BJ (cell line): Measurements from ENCODE around the gene ANKRD2. TPM values are rescaled to one million over a fixed set of nuclear protein-coding genes. Genes with fewer than 3 reads are reported as not detected.

Experiments used
- CTCF ChIA-PET: fragments of 350-600 bp; formaldehyde crosslinking; extraction: SDS; loops from one replicate; lab custom pipeline; 2021; ENCODE audit warnings: antibody characterized with exemption, inconsistent platforms; lab: Yijun Ruan, JAX
- POLR2A ChIA-PET: fragments of 300-600 bp; sonication (Branson Sonifier 250); formaldehyde crosslinking; extraction: SDS; loops from one replicate; lab custom pipeline; 2021; ENCODE audit warnings: antibody characterized with exemption; lab: Charles Lee
- DNase-seq: peaks from one replicate; pipeline ENCODE4 v3.0.0-alpha.2; 2011; ENCODE audit warnings: low read depth
- H3K27me3 ChIP-seq: 2 replicates; pipeline ENCODE4 v1.6.0; 2011; ENCODE audit warnings: low read length; ENCODE audit not compliant: control insufficient read depth, insufficient read depth
- H3K36me3 ChIP-seq: 2 replicates; pipeline ENCODE4 v1.5.1; 2011; ENCODE audit warnings: low read length; ENCODE audit not compliant: control insufficient read depth, insufficient read depth
- H3K4me3 ChIP-seq: 2 replicates; pipeline ENCODE4 v1.5.1; 2011; ENCODE audit warnings: low read depth, mild to moderate bottlenecking, control low read depth, low read length
- polyA plus RNA-seq: library from polyadenylated mRNA; depleted of rRNA; stranded (reverse); fragments of >200 nt; gene quantifications from 2 replicates; pipeline ENCODE4 v1.2.3, GENCODE V29; 2011
- TF ChIP-seq, protein P1 (sequence below): IDR thresholded peaks from 2 replicates; pipeline ENCODE4 v1.5.1; 2011; ENCODE audit warnings: low read depth, mild to moderate bottlenecking, control low read depth, inconsistent platforms, low read length, moderate library complexity; ENCODE audit not compliant: insufficient read depth

Gene ANKRD2
- polyA plus RNA-seq, 1 experiment, result 0.37 TPM

DNA sequence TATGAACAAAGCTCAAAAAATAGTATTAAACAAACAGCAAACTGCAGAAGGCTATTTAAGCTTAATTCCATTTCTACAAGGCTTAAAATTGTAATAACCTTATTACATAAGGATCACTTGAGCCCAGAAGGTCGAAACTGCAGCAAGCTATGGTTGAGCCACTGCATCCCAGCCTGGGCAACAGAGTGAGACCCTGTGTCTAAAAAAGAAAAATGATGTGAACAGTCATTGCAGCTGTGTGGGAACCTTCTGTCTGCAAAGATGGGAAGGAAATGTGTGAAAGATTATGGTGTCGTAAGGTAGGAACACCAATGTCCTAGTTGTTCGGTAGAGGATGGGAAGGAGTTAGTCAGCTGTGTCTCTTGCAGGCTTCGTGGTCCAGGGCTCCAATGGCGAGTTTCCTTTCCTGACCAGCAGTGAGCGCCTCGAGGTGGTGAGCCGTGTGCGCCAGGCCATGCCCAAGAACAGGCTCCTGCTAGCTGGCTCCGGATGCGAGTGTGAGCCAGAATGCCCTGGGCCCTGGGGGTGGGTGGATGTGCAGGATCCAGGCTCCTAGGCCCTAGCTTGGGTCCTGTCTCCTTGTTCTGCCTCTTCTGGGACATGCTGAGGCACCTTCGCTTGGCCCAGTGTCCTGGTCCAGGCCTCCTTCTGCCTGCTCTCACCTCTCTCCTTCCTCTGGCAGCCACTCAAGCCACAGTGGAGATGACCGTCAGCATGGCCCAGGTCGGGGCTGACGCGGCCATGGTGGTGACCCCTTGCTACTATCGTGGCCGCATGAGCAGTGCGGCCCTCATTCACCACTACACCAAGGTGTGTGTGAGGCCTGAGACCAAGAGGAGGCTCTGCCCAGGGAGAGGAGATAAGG lies 26.1 kb downstream of the ANKRD2 start:
- DNase-seq, result no peak
- POLR2A ChIA-PET, result no interaction called here
- Histone ChIP-seq H3K4me3 (no peak overlapping the region), H3K36me3 (no peaks in the 10 kb centered on the region), H3K27me3 (no peaks in the 10 kb centered on the region)
- CTCF ChIA-PET, result interaction anchor here (1.1 to 2.3 kb wide), 5 partner anchors 14 to 78 kb away, joined by 3 to 9 read pairs (median 4); partner anchors contain the start of gene ANKRD2
- TF ChIP-seq, protein P1, sequence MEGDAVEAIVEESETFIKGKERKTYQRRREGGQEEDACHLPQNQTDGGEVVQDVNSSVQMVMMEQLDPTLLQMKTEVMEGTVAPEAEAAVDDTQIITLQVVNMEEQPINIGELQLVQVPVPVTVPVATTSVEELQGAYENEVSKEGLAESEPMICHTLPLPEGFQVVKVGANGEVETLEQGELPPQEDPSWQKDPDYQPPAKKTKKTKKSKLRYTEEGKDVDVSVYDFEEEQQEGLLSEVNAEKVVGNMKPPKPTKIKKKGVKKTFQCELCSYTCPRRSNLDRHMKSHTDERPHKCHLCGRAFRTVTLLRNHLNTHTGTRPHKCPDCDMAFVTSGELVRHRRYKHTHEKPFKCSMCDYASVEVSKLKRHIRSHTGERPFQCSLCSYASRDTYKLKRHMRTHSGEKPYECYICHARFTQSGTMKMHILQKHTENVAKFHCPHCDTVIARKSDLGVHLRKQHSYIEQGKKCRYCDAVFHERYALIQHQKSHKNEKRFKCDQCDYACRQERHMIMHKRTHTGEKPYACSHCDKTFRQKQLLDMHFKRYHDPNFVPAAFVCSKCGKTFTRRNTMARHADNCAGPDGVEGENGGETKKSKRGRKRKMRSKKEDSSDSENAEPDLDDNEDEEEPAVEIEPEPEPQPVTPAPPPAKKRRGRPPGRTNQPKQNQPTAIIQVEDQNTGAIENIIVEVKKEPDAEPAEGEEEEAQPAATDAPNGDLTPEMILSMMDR, result no peak

GRCh38 chr10:97599272-97599619 lies 26.7 kb downstream of the ANKRD2 start:
- CTCF ChIA-PET, result interaction anchor here (1.2 to 2.3 kb wide), 4 partner anchors 13 to 77 kb away, joined by 3 to 9 read pairs (median 6); partner anchors contain the start of gene ANKRD2
- POLR2A ChIA-PET, result no interaction called here
- no peak for DNase-seq
- Histone ChIP-seq H3K4me3 (no peak overlapping the region), H3K27me3 (no peaks in the 10 kb centered on the region), H3K36me3 (no peaks in the 10 kb centered on the region)
- TF ChIP-seq, protein P1, result no peak

DNA sequence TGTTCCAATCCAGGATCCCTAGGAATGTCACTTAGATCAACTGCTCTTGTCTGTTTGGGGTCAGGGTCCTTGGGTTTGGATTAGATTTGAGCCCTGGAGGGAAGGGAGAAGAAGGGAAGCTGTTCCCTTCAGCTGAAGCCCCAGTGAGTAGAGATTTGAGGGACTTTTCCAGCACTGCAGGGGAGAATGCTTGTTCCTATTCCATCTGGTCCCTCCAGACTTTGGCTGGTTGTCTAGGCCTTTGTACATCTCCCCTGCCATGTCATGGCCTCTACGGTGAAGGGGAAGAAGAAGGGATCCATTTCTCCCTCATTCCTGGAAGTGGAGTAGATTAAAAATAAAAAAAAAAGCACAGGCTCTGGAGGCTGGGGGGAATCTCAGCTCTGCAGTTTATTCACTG lies 28.0 kb downstream of the ANKRD2 start:
- CTCF ChIA-PET, result interaction anchor here (0.6 to 2.3 kb wide), 4 partner anchors 10 to 70 kb away, joined by 3 to 9 read pairs (median 5); partner anchors contain the start of gene ANKRD2

DNA sequence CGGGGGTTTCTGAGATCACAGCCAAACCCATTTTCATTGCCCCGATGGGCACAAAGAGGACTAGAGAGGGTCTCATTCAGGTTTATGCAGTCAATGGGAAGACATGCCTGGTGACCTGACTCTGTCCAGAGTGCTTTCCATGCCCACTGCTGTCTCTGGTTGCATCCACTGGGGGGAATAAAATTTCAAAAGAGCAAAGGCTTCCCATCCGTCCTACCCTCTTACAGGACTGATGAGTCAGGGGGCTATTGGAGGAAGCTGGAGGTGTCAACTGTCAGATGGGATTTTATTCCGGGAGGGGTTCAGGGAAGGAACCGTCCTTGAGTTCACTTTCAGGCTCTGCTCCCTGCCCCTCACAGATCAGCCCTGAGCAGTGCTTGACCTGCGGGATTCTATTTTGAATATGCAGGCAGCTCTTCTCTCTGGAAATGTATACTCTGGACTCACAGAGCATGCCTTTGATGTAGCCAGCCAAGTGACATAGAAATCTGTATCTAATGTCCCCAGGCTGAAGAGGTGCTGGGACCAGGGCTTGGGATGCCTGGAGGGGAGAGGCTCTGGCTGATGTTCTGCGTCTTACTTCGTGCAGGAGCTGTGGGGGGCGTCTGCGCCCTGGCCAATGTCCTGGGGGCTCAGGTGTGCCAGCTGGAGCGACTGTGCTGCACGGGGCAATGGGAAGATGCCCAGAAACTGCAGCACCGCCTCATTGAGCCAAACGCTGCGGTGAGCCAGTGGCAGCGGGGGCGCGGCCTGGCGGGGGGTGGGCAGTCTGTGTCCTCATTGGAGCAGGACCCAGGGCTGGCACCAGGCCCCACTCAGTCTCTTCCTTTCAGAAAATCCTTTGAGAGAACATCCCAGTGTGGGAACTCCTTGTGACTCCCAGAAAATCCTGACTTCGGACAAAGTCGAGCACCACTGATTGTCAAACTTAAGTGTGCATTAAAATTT lies 29.0 kb downstream of the ANKRD2 start:
- H3K27me3 ChIP-seq, result no peaks in the 10 kb centered on the region
- CTCF ChIA-PET, result no interaction called here
- POLR2A ChIA-PET, result no interaction called here
- no peak for DNase-seq
- H3K4me3 ChIP-seq, result no peak overlapping the region
- TF ChIP-seq, protein P1, result no peak
- H3K36me3 ChIP-seq, result no peaks in the 10 kb centered on the region

More for the DNA sequence above, 28.0 kb downstream of the ANKRD2 start:
- Histone ChIP-seq H3K4me3 (no peak overlapping the region), H3K36me3 (no peaks in the 10 kb centered on the region), H3K27me3 (no peaks in the 10 kb centered on the region)
- no peak for DNase-seq
- POLR2A ChIA-PET, result no interaction called here
- TF ChIP-seq, protein P1, result no peak
